ENCODE measurements around the gene ZFYVE28. TPM values are rescaled to one million over a fixed set of nuclear protein-coding genes. Genes with fewer than 3 reads are reported as not detected.

Gene ZFYVE28
- total RNA-seq, 6 experiments from 2014 or later, result 2.5 to 9.6 (median 4.8) TPM

- ATAC-seq (no peak), DNase-seq (no peak)
- Histone ChIP-seq H3K4me3 (peak overlapping the region; percentile 75 to 99 (median 95)), H3K27ac (peak overlapping the region in 2 of 3 donors; percentile 22 to 68), H3K9me3 (no peaks in the 10 kb centered on the region), H3K27me3 (no peaks in the 10 kb centered on the region), H3K36me3 (peaks cover 0 to 2% (median 0%) of the 10 kb centered on the region in 4 donors), H3K4me1 (peaks cover 0 to 30% (median 2%) of the 10 kb centered on the region in 4 donors)
- intact Hi-C loops (cut with DNase I), result no loop called here
- WGBS (ENCODE audit: insufficient coverage, low coverage, low lambda C conversion rate, missing lambda C conversion rate), result 1% methylated on average over 7 of the region's 7 CpGs
- no peak for TF ChIP-seq POLR2A (IDR thresholded peaks at IDR 0.05)
- TF ChIP-seq, protein P1, sequence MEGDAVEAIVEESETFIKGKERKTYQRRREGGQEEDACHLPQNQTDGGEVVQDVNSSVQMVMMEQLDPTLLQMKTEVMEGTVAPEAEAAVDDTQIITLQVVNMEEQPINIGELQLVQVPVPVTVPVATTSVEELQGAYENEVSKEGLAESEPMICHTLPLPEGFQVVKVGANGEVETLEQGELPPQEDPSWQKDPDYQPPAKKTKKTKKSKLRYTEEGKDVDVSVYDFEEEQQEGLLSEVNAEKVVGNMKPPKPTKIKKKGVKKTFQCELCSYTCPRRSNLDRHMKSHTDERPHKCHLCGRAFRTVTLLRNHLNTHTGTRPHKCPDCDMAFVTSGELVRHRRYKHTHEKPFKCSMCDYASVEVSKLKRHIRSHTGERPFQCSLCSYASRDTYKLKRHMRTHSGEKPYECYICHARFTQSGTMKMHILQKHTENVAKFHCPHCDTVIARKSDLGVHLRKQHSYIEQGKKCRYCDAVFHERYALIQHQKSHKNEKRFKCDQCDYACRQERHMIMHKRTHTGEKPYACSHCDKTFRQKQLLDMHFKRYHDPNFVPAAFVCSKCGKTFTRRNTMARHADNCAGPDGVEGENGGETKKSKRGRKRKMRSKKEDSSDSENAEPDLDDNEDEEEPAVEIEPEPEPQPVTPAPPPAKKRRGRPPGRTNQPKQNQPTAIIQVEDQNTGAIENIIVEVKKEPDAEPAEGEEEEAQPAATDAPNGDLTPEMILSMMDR (IDR thresholded peaks at IDR 0.05), result no peak
These were observed 177.4 kb downstream of the ZFYVE28 start for GRCh38 chr4:2241003-2241402.

GRCh38 chr4:2236944-2237666 is 181.3 kb downstream of the ZFYVE28 start:
- no peak for TF ChIP-seq POLR2A (IDR thresholded peaks at IDR 0.05)
- TF ChIP-seq, protein P1 (IDR thresholded peaks at IDR 0.05), result no peak

DNA sequence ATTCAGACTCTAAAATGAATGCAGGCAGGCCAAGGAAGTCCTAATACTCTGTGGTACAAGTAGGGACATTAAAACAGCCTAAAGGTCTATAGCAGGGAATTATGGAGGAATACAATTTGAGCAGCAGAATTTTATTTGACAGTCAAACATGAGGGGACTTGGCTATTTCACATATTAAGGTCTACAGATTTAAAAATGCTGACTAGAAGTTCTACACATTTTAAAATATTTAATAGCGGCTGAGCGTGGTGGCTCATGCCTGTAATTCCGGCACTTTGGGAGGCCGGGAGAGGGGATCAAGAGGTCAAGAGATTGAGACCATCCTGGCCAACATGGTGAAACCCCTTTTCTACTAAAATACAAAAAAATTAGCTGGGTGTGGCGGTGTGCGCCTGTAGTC is 187.4 kb downstream of the ZFYVE28 start:
- H3K36me3 ChIP-seq, result peaks cover 0 to 14% (median 2%) of the 10 kb centered on the region in 4 donors
- TF ChIP-seq, protein P1 (IDR thresholded peaks at IDR 0.05), result no peak
- H3K27me3 ChIP-seq, result no peaks in the 10 kb centered on the region
- no peak overlapping the region for H3K27ac ChIP-seq
- no peak overlapping the region for H3K4me3 ChIP-seq
- DNase-seq (no peak), ATAC-seq (no peak)
- H3K9me3 ChIP-seq, result no peaks in the 10 kb centered on the region
- intact Hi-C loops (cut with DNase I), result no loop called here
- no peaks in the 10 kb centered on the region for H3K4me1 ChIP-seq
- WGBS (ENCODE audit: insufficient coverage, low coverage, low lambda C conversion rate, missing lambda C conversion rate), result 100% methylated on average over 6 of the region's 6 CpGs

More at GRCh38 chr4:2236944-2237666, 181.3 kb downstream of the ZFYVE28 start:
- Histone ChIP-seq H3K27ac (no peak overlapping the region), H3K36me3 (peaks cover 0 to 12% (median 2%) of the 10 kb centered on the region in 4 donors), H3K4me1 (peaks cover 0 to 27% (median 2%) of the 10 kb centered on the region in 4 donors), H3K27me3 (no peaks in the 10 kb centered on the region), H3K9me3 (no peaks in the 10 kb centered on the region), H3K4me3 (no peak overlapping the region)
- ATAC-seq (no peak), DNase-seq (no peak)
- intact Hi-C loops (cut with DNase I), result no loop called here
- WGBS (ENCODE audit: insufficient coverage, low coverage, low lambda C conversion rate, missing lambda C conversion rate), result 64% methylated on average over 3 of the region's 3 CpGs

DNA sequence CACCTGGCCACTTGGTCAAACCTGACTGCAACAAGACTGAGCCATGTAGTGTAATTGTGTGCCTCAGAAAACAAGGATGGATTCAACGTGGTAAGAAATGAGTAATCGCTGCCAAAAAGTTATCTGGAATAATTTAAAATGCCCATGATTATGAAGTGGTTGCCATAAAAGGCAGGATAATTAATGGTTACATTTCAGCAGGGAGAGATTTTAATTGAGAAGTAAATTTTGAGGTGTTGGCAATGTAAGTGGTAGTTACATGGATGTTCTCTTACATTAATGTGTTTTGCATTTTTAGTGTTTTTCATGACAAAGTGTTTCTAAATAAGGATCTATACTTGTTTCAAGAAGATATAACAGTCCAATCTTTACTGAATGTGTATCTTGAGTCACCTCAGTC is 192.2 kb downstream of the ZFYVE28 start:
- Histone ChIP-seq H3K36me3 (peaks cover 0 to 3% (median 0%) of the 10 kb centered on the region in 4 donors), H3K4me1 (no peaks in the 10 kb centered on the region), H3K27ac (no peak overlapping the region), H3K9me3 (no peaks in the 10 kb centered on the region), H3K4me3 (no peak overlapping the region), H3K27me3 (no peaks in the 10 kb centered on the region)
- WGBS (ENCODE audit: insufficient coverage, low coverage, low lambda C conversion rate, missing lambda C conversion rate), result 85% methylated on average over 2 of the region's 2 CpGs
- no peak for DNase-seq
- TF ChIP-seq, protein P1 (IDR thresholded peaks at IDR 0.05), result no peak
- TF ChIP-seq POLR2A (IDR thresholded peaks at IDR 0.05), result no peak
- intact Hi-C loops (cut with DNase I), result no loop called here
- ATAC-seq, result no peak
